ENCODE data around the gene MGAM2.

Gene MGAM2

GRCh38 chr7:142174441-142174840 is 62.9 kb downstream of the MGAM2 start:
- no peak for FAIRE-seq
- DNase-seq (ENCODE audit: low spot score): no peak

- no peak for FAIRE-seq
Measured at GRCh38 chr7:142175594-142175993, 64.1 kb downstream of the MGAM2 start.

GRCh38 chr7:142176901-142177300 is 65.4 kb downstream of the MGAM2 start:
- FAIRE-seq (no peak), DNase-seq (ENCODE audit: low spot score) (no peak)

More at GRCh38 chr7:142175594-142175993, 64.1 kb downstream of the MGAM2 start:
- DNase-seq (ENCODE audit: low spot score): no peak

- DNase-seq (ENCODE audit: low spot score): no peak
- no peak for FAIRE-seq
Measured at GRCh38 chr7:142177869-142178268, 66.4 kb downstream of the MGAM2 start.

GRCh38 chr7:142180426-142180825 is 68.9 kb downstream of the MGAM2 start:
- DNase-seq (ENCODE audit: low spot score) (no peak), FAIRE-seq (no peak)

GRCh38 chr7:142181211-142181610 is 69.7 kb downstream of the MGAM2 start:
- no peak for DNase-seq (ENCODE audit: low spot score)

GRCh38 chr7:142181966-142182365 is 70.4 kb downstream of the MGAM2 start:
- FAIRE-seq: no peak
- DNase-seq (ENCODE audit: low spot score): no peak

More at GRCh38 chr7:142181211-142181610, 69.7 kb downstream of the MGAM2 start:
- FAIRE-seq: no peak

GRCh38 chr7:142185069-142185468 is 73.6 kb downstream of the MGAM2 start:
- DNase-seq (ENCODE audit: low spot score): no peak
- no peak for FAIRE-seq

- no peak for FAIRE-seq
- no peak for DNase-seq (ENCODE audit: low spot score)
Measured at GRCh38 chr7:142185801-142186200, 74.3 kb downstream of the MGAM2 start.

- FAIRE-seq (no peak), DNase-seq (ENCODE audit: low spot score) (no peak)
Measured at GRCh38 chr7:142188154-142188553, 76.6 kb downstream of the MGAM2 start.

- DNase-seq (ENCODE audit: low spot score): no peak
- no peak for FAIRE-seq
Measured at GRCh38 chr7:142188846-142189245, 77.3 kb downstream of the MGAM2 start.

GRCh38 chr7:142194201-142194600 is 82.7 kb downstream of the MGAM2 start:
- peak; percentile 42 for DNase-seq (ENCODE audit: low spot score)
- no peak for FAIRE-seq

GRCh38 chr7:142196066-142196840 is 84.7 kb downstream of the MGAM2 start:
- FAIRE-seq (no peak), DNase-seq (ENCODE audit: low spot score) (peak; percentile 26)

- no peak for FAIRE-seq
Measured at GRCh38 chr7:142200206-142200605, 88.7 kb downstream of the MGAM2 start.

GRCh38 chr7:142228537-142229104 is 117.1 kb downstream of the MGAM2 start:
- DNase-seq (ENCODE audit: low spot score): no peak
- FAIRE-seq: no peak

More at GRCh38 chr7:142200206-142200605, 88.7 kb downstream of the MGAM2 start:
- DNase-seq (ENCODE audit: low spot score): no peak

GRCh38 chr7:142231716-142232115 is 120.2 kb downstream of the MGAM2 start:
- FAIRE-seq: no peak
- DNase-seq (ENCODE audit: low spot score): no peak

- FAIRE-seq (no peak), DNase-seq (ENCODE audit: low spot score) (no peak)
Measured at GRCh38 chr7:142240546-142240945, 129.0 kb downstream of the MGAM2 start.

GRCh38 chr7:142243823-142244222 is 132.3 kb downstream of the MGAM2 start:
- FAIRE-seq (no peak), DNase-seq (ENCODE audit: low spot score) (no peak)

- DNase-seq (ENCODE audit: low spot score) (no peak), FAIRE-seq (no peak)
Measured at GRCh38 chr7:142248166-142249160, 136.9 kb downstream of the MGAM2 start.

GRCh38 chr7:142249918-142250317 is 138.4 kb downstream of the MGAM2 start:
- peak; percentile 16 for FAIRE-seq

GRCh38 chr7:142250705-142251104 is 139.2 kb downstream of the MGAM2 start:
- no peak for DNase-seq (ENCODE audit: low spot score)
- no peak for FAIRE-seq

More at GRCh38 chr7:142249918-142250317, 138.4 kb downstream of the MGAM2 start:
- no peak for DNase-seq (ENCODE audit: low spot score)

GRCh38 chr7:142257958-142258357 is 146.4 kb downstream of the MGAM2 start, which contains the start of gene PRSS58:
PRSS58 (minus strand) TSS chr7:142258058; CDS start chr7:142257707, 351 bp downstream.
- no peak for DNase-seq (ENCODE audit: low spot score)
- FAIRE-seq: no peak

All from RCC 7860 (cell line).